ENCODE results near the gene HSPA9. TPM values are rescaled to one million over a fixed set of nuclear protein-coding genes. Genes with fewer than 3 reads are reported as not detected.

The HSPA9 gene
- total RNA-seq, 1 experiment from 2014 or later, result 1,057 TPM

- H3K4me3 Mint-ChIP-seq (ENCODE audit: unreplicated experiment), result no peak overlapping the region
- H3K4me1 Mint-ChIP-seq (ENCODE audit: insufficient read depth, unreplicated experiment), result peaks cover 22% of the 10 kb centered on the region
- TF ChIP-seq CTCF (IDR thresholded peaks at IDR 0.05; ENCODE audit: unreplicated experiment), result no peak
- H3K27me3 Mint-ChIP-seq (ENCODE audit: insufficient read depth, unreplicated experiment), result no peaks in the 10 kb centered on the region
- no peak overlapping the region for H3K27ac Mint-ChIP-seq (ENCODE audit: low read depth, unreplicated experiment)
- no peak for DNase-seq (ENCODE audit: unreplicated experiment)
- POLR2A ChIA-PET, result interaction anchor here (0.8 to 1.6 kb wide), 7 partner anchors 9 to 61 kb away, joined by 3 to 7 read pairs (median 3); partner anchors contain the start of gene HSPA9
- H3K9me3 Mint-ChIP-seq (ENCODE audit: unreplicated experiment), result no peaks in the 10 kb centered on the region
- H3K36me3 Mint-ChIP-seq (ENCODE audit: insufficient read depth, unreplicated experiment), result no peaks in the 10 kb centered on the region
- BruUV-seq (replicated peaks), result no TSS peak
- CTCF ChIA-PET, result interaction anchor here (0.7 to 2.8 kb wide), 5 partner anchors 11 to 494 kb away, joined by 3 to 24 read pairs (median 5); no protein-coding TSS in a partner anchor
- intact Hi-C loops (cut with micrococcal nuclease), result no loop called here
These were observed 30.2 kb upstream of the HSPA9 start for GRCh38 chr5:138605254-138605972.

GRCh38 chr5:138604176-138604785 is 29.1 kb upstream of the HSPA9 start:
- intact Hi-C loops (cut with micrococcal nuclease), result no loop called here
- Mint-ChIP-seq H3K9me3 (ENCODE audit: unreplicated experiment) (no peaks in the 10 kb centered on the region), H3K4me1 (ENCODE audit: insufficient read depth, unreplicated experiment) (peaks cover 11% of the 10 kb centered on the region), H3K27me3 (ENCODE audit: insufficient read depth, unreplicated experiment) (no peaks in the 10 kb centered on the region), H3K4me3 (ENCODE audit: unreplicated experiment) (no peak overlapping the region), H3K27ac (ENCODE audit: low read depth, unreplicated experiment) (no peak overlapping the region), H3K36me3 (ENCODE audit: insufficient read depth, unreplicated experiment) (no peaks in the 10 kb centered on the region)
- CTCF ChIA-PET, result interaction anchor here (0.8 to 2.8 kb wide), 8 partner anchors 8 to 186 kb away, joined by 3 to 24 read pairs (median 4); no protein-coding TSS in a partner anchor
- POLR2A ChIA-PET, result interaction anchor here (0.5 to 1.4 kb wide), 8 partner anchors 8 to 689 kb away, joined by 3 to 7 read pairs (median 4); no protein-coding TSS in a partner anchor
- DNase-seq (ENCODE audit: unreplicated experiment), result no peak
- no peak for TF ChIP-seq CTCF (IDR thresholded peaks at IDR 0.05; ENCODE audit: unreplicated experiment)
- BruUV-seq (replicated peaks), result no TSS peak

- DNase-seq (ENCODE audit: unreplicated experiment), result peak; percentile 30
- Mint-ChIP-seq H3K27me3 (ENCODE audit: insufficient read depth, unreplicated experiment) (no peaks in the 10 kb centered on the region), H3K4me1 (ENCODE audit: insufficient read depth, unreplicated experiment) (peaks cover 6% of the 10 kb centered on the region), H3K9me3 (ENCODE audit: unreplicated experiment) (no peaks in the 10 kb centered on the region), H3K36me3 (ENCODE audit: insufficient read depth, unreplicated experiment) (no peaks in the 10 kb centered on the region), H3K4me3 (ENCODE audit: unreplicated experiment) (no peak overlapping the region), H3K27ac (ENCODE audit: low read depth, unreplicated experiment) (no peak overlapping the region)
- BruUV-seq (replicated peaks), result no TSS peak
- intact Hi-C loops (cut with micrococcal nuclease), result no loop called here
- no peak for TF ChIP-seq CTCF (IDR thresholded peaks at IDR 0.05; ENCODE audit: unreplicated experiment)
- POLR2A ChIA-PET, result interaction anchor here (0.6 to 1.2 kb wide), 4 partner anchors 13 to 671 kb away, joined by 3 to 4 read pairs (median 4); no protein-coding TSS in a partner anchor
- CTCF ChIA-PET, result interaction anchor here (0.6 to 2.8 kb wide), 7 partner anchors 9 to 122 kb away, joined by 3 to 24 read pairs (median 4); no protein-coding TSS in a partner anchor
These were observed 28.2 kb upstream of the HSPA9 start for GRCh38 chr5:138603249-138603920.
